WI38 (cell line): ENCODE measurements around the gene SYK.

Experiments used
- H3K4me3 ChIP-seq: 2 replicates; pipeline ENCODE4 v1.5.1; 2011; ENCODE audit warnings: low read depth, mild to moderate bottlenecking, control low read depth, low read length
- CTCF ChIP-seq: IDR thresholded peaks from 2 replicates; pipeline ENCODE4 v1.5.1; 2012; ENCODE audit warnings: low read depth, mild to moderate bottlenecking, control low read depth, low read length

SYK gene

GRCh38 chr9:90860382-90860781 lies 58.8 kb downstream of the SYK start:
- H3K4me3 ChIP-seq = no peak overlapping the region
- TF ChIP-seq CTCF = no peak

- no peak for TF ChIP-seq CTCF
- no peak overlapping the region for H3K4me3 ChIP-seq
These were observed 59.2 kb downstream of the SYK start for GRCh38 chr9:90860826-90861225.

- H3K4me3 ChIP-seq = no peak overlapping the region
- TF ChIP-seq CTCF = no peak
These were observed 59.8 kb downstream of the SYK start for GRCh38 chr9:90861380-90861779.

- TF ChIP-seq CTCF = no peak
- H3K4me3 ChIP-seq = no peak overlapping the region
These were observed 60.5 kb downstream of the SYK start for GRCh38 chr9:90861826-90862740.

- H3K4me3 ChIP-seq = no peak overlapping the region
- TF ChIP-seq CTCF = no peak
These were observed 63.2 kb downstream of the SYK start for GRCh38 chr9:90864779-90865178.

GRCh38 chr9:90867101-90867500 lies 65.5 kb downstream of the SYK start:
- no peak for TF ChIP-seq CTCF
- no peak overlapping the region for H3K4me3 ChIP-seq

GRCh38 chr9:90868555-90868954 lies 66.9 kb downstream of the SYK start:
- no peak for TF ChIP-seq CTCF
- no peak overlapping the region for H3K4me3 ChIP-seq
